Lung (tissue), 12 donors: Measurements from ENCODE around the gene COLEC11. TPM values are rescaled to one million over a fixed set of nuclear protein-coding genes. Genes with fewer than 3 reads are reported as not detected.

ENCODE experiments used
- ATAC-seq: fragments of 200-7000 bp; cut with Tn5 transposase; one replicate; pipeline ENCODE4 v1.9.1; 2020; ENCODE audit warnings: moderate number of reproducible peaks; ENCODE audit not compliant: insufficient read depth, low FRiP score
- DNase-seq, 3 donors: peaks; one replicate each; pipeline ENCODE4 v3.0.0-alpha.2; 2013 to 2017
- H3K27ac ChIP-seq, 2 donors: one replicate each; pipeline ENCODE4 v1.5.1; 2013; ENCODE audit warnings: mild to moderate bottlenecking in 2 of 2, moderate library complexity in 2 of 2, control low read depth in 1 of 2, inconsistent platforms in 1 of 2, low read depth in 1 of 2, low read length in 1 of 2
- H3K27me3 ChIP-seq, 3 donors: one replicate each; pipeline ENCODE4 v1.5.1; 2013; ENCODE audit warnings: low read length in 2 of 3; ENCODE audit not compliant: control insufficient read depth in 3 of 3, insufficient read depth in 3 of 3
- H3K36me3 ChIP-seq, 4 donors: one replicate each; pipeline ENCODE4 v1.5.1; 2013; ENCODE audit warnings: low read length in 4 of 4, mild to moderate bottlenecking in 1 of 4, moderate library complexity in 1 of 4; ENCODE audit not compliant: control insufficient read depth in 4 of 4, insufficient read depth in 4 of 4
- H3K4me1 ChIP-seq, 5 donors: one replicate each; pipeline ENCODE4 v1.5.1; 2013; ENCODE audit warnings: low read length in 5 of 5, mild to moderate bottlenecking in 2 of 5, moderate library complexity in 1 of 5; ENCODE audit not compliant: control insufficient read depth in 5 of 5, insufficient read depth in 5 of 5
- H3K4me3 ChIP-seq: one replicate; pipeline ENCODE4 v1.5.1; 2013; ENCODE audit warnings: mild to moderate bottlenecking, control low read depth, moderate library complexity
- H3K9ac ChIP-seq, 2 donors: one replicate each; pipeline ENCODE4 v1.5.1; 2013; ENCODE audit warnings: low read length in 2 of 2, control low read depth in 1 of 2; ENCODE audit not compliant: insufficient read depth in 1 of 2
- H3K9me3 ChIP-seq, 4 donors: one replicate each; pipeline ENCODE4 v1.5.1; 2013; ENCODE audit warnings: low read length in 3 of 4, mild to moderate bottlenecking in 1 of 4, moderate library complexity in 1 of 4; ENCODE audit not compliant: control insufficient read depth in 4 of 4, insufficient read depth in 3 of 4
- CTCF ChIP-seq: IDR thresholded peaks from 2 replicates; pipeline ENCODE4 v1.5.1; 2012; ENCODE audit warnings: mild to moderate bottlenecking; ENCODE audit errors: control extremely low read depth, extremely low read depth
- WGBS, 2 donors: extraction: QIAGEN DNeasy Blood & Tissue Kit; methylation state at CpG; one replicate each; pipeline ENCODE4 v1.1.7; 2013; 5-methylcytosine and 5-hydroxymethylcytosine counted together
- polyA plus RNA-seq, 2 donors: library from polyadenylated mRNA; stranded (reverse); fragments of 200-250 nt; gene quantifications; one replicate each; pipeline ENCODE4 v1.2.1, GENCODE V29; 2013
- total RNA-seq, 2 donors: library from RNA; depleted of rRNA in 1 of 2; stranded (reverse); fragments of >200 nt in 1 of 2; gene quantifications; one replicate each; pipeline ENCODE4 v1.2.1, GENCODE V29; 2014 to 2021
- donor health status: control.
- donor health status: control.
- donor health status: Bipolar disorder and iron deficiency.
- donor health status: healthy.
- donor health status: DM: yes; HTN: yes; CAD: no.

Gene COLEC11
- total and polyA plus RNA-seq, 4 donors = 0.71 to 3.7 (median 1.9) TPM

GRCh38 chr2:3601561-3602271, 6.8 kb downstream of the COLEC11 start:
- Histone ChIP-seq H3K9ac (no peak overlapping the region), H3K27me3 (no peaks in the 10 kb centered on the region), H3K9me3 (no peaks in the 10 kb centered on the region), H3K27ac (no peak overlapping the region), H3K4me3 (no peak overlapping the region), H3K4me1 (peaks cover 0 to 26% (median 4%) of the 10 kb centered on the region in 5 donors), H3K36me3 (no peaks in the 10 kb centered on the region)
- TF ChIP-seq CTCF = no peak
- DNase-seq = no peak
- ATAC-seq = no peak
- 90 to 91% methylated on average over 22 of the region's 22 CpGs for WGBS, 2 donors

- Histone ChIP-seq H3K27ac (no peak overlapping the region), H3K9ac (no peak overlapping the region), H3K9me3 (no peaks in the 10 kb centered on the region), H3K4me3 (no peak overlapping the region), H3K4me1 (peaks cover 0 to 22% (median 4%) of the 10 kb centered on the region in 5 donors), H3K27me3 (no peaks in the 10 kb centered on the region), H3K36me3 (no peaks in the 10 kb centered on the region)
- no peak for DNase-seq
- 91 to 92% methylated on average over 25 of the region's 25 CpGs for WGBS, 2 donors
- no peak for TF ChIP-seq CTCF
- no peak for ATAC-seq
Observed at GRCh38 chr2:3602553-3603339, 7.8 kb downstream of the COLEC11 start.

GRCh38 chr2:3603536-3604206, 8.8 kb downstream of the COLEC11 start:
- ATAC-seq (no peak), DNase-seq (no peak)
- Histone ChIP-seq H3K4me1 (peaks cover 0 to 22% (median 1%) of the 10 kb centered on the region in 5 donors), H3K9ac (no peak overlapping the region), H3K27ac (no peak overlapping the region), H3K4me3 (no peak overlapping the region), H3K36me3 (no peaks in the 10 kb centered on the region), H3K9me3 (no peaks in the 10 kb centered on the region), H3K27me3 (no peaks in the 10 kb centered on the region)
- TF ChIP-seq CTCF = no peak
- WGBS, 2 donors = 93 to 97% methylated on average over 18 to 19 of the region's 19 CpGs
